ENCODE data around the gene ADAM8. TPM values are rescaled to one million over a fixed set of nuclear protein-coding genes. Genes with fewer than 3 reads are reported as not detected.
"Not testable (repeated sequence)": the region's sequence is repeated elsewhere in the genome, so short reads cannot be mapped to it uniquely, and the experiment has no call there.

Gene ADAM8
- total RNA-seq, 1 donor from 2014 or later, result 20.3 TPM

- Histone ChIP-seq H3K27me3 (no peaks in the 10 kb centered on the region), H3K4me3 (no peak overlapping the region), H3K36me3 (no peaks in the 10 kb centered on the region), H3K4me1 (peaks cover 13% of the 10 kb centered on the region), H3K27ac (no peak overlapping the region), H3K9me3 (no peaks in the 10 kb centered on the region)
- intact Hi-C loops (cut with DNase I), result no loop called here
- no peak for DNase-seq
- TF ChIP-seq, protein P1, sequence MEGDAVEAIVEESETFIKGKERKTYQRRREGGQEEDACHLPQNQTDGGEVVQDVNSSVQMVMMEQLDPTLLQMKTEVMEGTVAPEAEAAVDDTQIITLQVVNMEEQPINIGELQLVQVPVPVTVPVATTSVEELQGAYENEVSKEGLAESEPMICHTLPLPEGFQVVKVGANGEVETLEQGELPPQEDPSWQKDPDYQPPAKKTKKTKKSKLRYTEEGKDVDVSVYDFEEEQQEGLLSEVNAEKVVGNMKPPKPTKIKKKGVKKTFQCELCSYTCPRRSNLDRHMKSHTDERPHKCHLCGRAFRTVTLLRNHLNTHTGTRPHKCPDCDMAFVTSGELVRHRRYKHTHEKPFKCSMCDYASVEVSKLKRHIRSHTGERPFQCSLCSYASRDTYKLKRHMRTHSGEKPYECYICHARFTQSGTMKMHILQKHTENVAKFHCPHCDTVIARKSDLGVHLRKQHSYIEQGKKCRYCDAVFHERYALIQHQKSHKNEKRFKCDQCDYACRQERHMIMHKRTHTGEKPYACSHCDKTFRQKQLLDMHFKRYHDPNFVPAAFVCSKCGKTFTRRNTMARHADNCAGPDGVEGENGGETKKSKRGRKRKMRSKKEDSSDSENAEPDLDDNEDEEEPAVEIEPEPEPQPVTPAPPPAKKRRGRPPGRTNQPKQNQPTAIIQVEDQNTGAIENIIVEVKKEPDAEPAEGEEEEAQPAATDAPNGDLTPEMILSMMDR (IDR thresholded peaks at IDR 0.05), result no peak
- no peak for ATAC-seq
Measured at GRCh38 chr10:133266056-133266795, 10.4 kb downstream of the ADAM8 start.

DNA sequence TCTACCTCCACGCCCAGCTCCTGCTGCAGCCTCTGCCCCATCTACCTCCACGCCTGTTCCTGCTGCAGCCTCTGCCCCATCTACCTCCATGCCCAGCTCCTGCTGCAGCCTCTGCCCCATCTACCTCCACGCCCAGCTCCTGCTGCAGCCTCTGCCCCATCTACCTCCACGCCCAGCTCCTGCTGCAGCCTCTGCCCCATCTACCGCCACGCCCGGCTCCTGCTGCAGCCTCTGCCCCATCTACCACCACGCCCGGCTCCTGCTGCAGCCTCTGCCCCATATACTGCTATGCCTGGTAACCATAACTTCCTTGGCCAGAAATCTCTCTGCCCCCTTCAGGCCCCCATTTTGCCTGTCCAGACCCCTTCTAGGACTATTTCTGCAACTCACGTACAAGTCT is 11.6 kb downstream of the ADAM8 start:
- DNase-seq, ATAC-seq: not testable (repeated sequence)

DNA sequence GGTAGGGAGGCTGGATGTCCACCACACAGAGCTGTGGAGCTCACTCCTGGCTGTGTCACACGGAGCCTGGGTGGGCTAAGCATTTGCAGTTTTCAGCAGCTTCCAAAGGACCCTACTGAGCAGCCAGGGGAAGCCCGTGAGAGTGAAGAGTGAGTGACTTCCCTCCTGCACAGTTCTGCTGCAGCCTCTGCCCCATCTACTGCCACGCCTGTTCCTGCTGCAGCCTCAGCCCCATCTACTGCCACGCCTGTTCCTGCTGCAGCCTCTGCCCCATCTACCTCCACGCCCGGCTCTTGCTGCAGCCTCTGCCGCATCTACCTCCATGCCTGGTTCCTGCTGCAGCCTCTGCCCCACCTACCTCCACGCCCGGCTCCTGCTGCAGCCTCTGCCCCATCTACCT is 12.2 kb downstream of the ADAM8 start:
- H3K36me3 ChIP-seq, result no peaks in the 10 kb centered on the region
- H3K4me3 ChIP-seq, result no peak overlapping the region
- DNase-seq, result no peak
- intact Hi-C loops (cut with DNase I), result no loop called here
- no peaks in the 10 kb centered on the region for H3K27me3 ChIP-seq
- H3K9me3 ChIP-seq, result no peaks in the 10 kb centered on the region
- no peak for ATAC-seq
- H3K4me1 ChIP-seq, result peaks cover 28% of the 10 kb centered on the region
- peak overlapping the region; percentile 24 for H3K27ac ChIP-seq
- TF ChIP-seq, protein P1 (IDR thresholded peaks at IDR 0.05), result no peak

More for the DNA sequence above, 11.6 kb downstream of the ADAM8 start:
- H3K9me3 ChIP-seq; H3K27me3 ChIP-seq; H3K27ac ChIP-seq; H3K36me3 ChIP-seq; H3K4me3 ChIP-seq; intact Hi-C loops (cut with DNase I): not testable (repeated sequence)
- peaks cover 22% of the 10 kb centered on the region for H3K4me1 ChIP-seq

- Histone ChIP-seq H3K4me3 (no peak overlapping the region), H3K27ac (no peak overlapping the region), H3K27me3 (no peaks in the 10 kb centered on the region), H3K36me3 (no peaks in the 10 kb centered on the region), H3K4me1 (peaks cover 36% of the 10 kb centered on the region), H3K9me3 (no peaks in the 10 kb centered on the region)
- intact Hi-C loops (cut with DNase I), result no loop called here
- no peak for DNase-seq
- no peak for ATAC-seq
- TF ChIP-seq, protein P1 (IDR thresholded peaks at IDR 0.05), result no peak
Measured at GRCh38 chr10:133263674-133264073, 13.0 kb downstream of the ADAM8 start.

- Histone ChIP-seq H3K9me3 (no peaks in the 10 kb centered on the region), H3K4me1 (peaks cover 45% of the 10 kb centered on the region), H3K36me3 (no peaks in the 10 kb centered on the region), H3K4me3 (peak overlapping the region; percentile 38), H3K27ac (no peak overlapping the region), H3K27me3 (no peaks in the 10 kb centered on the region)
- TF ChIP-seq, protein P1 (IDR thresholded peaks at IDR 0.05), result no peak
- no peak for DNase-seq
- ATAC-seq, result no peak
- intact Hi-C loops (cut with DNase I), result no loop called here
Measured at GRCh38 chr10:133262696-133263095, 14.0 kb downstream of the ADAM8 start.

DNA sequence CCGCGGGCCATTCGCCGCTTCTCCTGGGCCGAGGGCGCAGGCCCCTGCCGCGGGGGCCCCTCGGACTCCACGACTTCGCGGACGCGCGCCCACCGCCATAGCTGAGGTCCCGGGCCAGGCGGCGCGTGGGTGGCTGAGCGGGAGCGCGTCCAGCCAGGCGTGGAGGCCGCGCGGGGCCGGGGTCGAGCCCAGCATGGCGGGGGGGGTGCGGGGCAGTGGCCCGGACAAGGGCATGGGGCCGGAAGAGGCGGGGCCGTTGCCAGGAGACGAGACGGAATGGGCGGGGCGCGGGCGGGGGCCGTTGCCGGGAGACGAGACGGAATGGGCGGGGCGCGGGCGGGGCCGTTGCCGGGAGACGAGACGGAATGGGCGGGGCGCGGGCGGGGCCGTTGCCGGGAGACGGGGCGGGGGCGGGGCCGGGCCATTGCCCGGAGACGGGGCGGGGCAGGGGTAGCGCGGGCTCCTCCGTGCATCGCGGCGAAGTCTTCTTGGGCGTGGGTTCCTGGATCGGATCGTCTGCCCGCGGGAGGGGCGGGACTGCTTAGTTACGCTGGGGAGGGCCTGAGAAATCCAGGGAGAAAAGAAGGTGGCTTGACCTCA is 14.8 kb downstream of the ADAM8 start:
- peak; percentile 82 for ATAC-seq
- peaks cover 52% of the 10 kb centered on the region for H3K4me1 ChIP-seq
- H3K36me3 ChIP-seq, result no peaks in the 10 kb centered on the region
- peak; percentile 95 for DNase-seq
- intact Hi-C loops (cut with DNase I), result no loop called here
- TF ChIP-seq, protein P1 (IDR thresholded peaks at IDR 0.05), result no peak
- H3K27me3 ChIP-seq, result no peaks in the 10 kb centered on the region
- H3K4me3 ChIP-seq, result peak overlapping the region; percentile 65
- no peaks in the 10 kb centered on the region for H3K9me3 ChIP-seq
- peak overlapping the region; percentile 95 for H3K27ac ChIP-seq
